K562 (cell line): Measurements from ENCODE around the gene B3GAT3. TPM values are rescaled to one million over a fixed set of nuclear protein-coding genes. Genes with fewer than 3 reads are reported as not detected.
A peak's percentile ranks its signal among the peaks of the same experiment; 100 is the strongest.

Source experiments
- E4F1 ChIP-seq: fragments of 250-450 bp; sonication (Bioruptor Pico); IDR thresholded peaks from 2 replicates; pipeline ENCODE4 v1.5.0; 2021; ENCODE audit warnings: mild to moderate bottlenecking, borderline replicate concordance
- EHMT2 ChIP-seq: fragments of 450-650 bp; IDR thresholded peaks from 2 replicates; pipeline ENCODE4 v1.6.1; 2018; ENCODE audit warnings: antibody characterized with exemption
- HEY1 ChIP-seq: fragments of 250-450 bp; sonication (Bioruptor Pico); IDR thresholded peaks from 2 replicates; pipeline ENCODE4 v1.5.0; 2020; ENCODE audit warnings: mild to moderate bottlenecking, moderate library complexity, borderline replicate concordance
- MECOM ChIP-seq: fragments of 250-450 bp; sonication (Bioruptor Pico); IDR thresholded peaks from 2 replicates; pipeline ENCODE4 v1.8.0; 2022; ENCODE audit warnings: inconsistent platforms
- MTA3 ChIP-seq: fragments of 450-650 bp; formaldehyde crosslinking; IDR thresholded peaks from 2 replicates; pipeline ENCODE4 v1.6.1; 2017; ENCODE audit warnings: mild to moderate bottlenecking, borderline replicate concordance
- PPARD ChIP-seq: fragments of 250-450 bp; sonication (Bioruptor Pico); IDR thresholded peaks from 2 replicates; pipeline ENCODE4 v1.8.0; 2022; ENCODE audit warnings: inconsistent platforms, mild to moderate bottlenecking, moderate library complexity
- REST ChIP-seq, 2 experiments: fragments of 450-650 bp; formaldehyde crosslinking in 1 of 2; IDR thresholded peaks; 2 replicates each; pipeline versions ENCODE4 v1.4.0 to v1.6.1; 2014 to 2020; ENCODE audit warnings: mild to moderate bottlenecking in 2 of 2, borderline replicate concordance in 1 of 2, low read depth in 1 of 2
- TAF1 ChIP-seq: IDR thresholded peaks from 2 replicates; pipeline ENCODE4 v1.6.1; 2011; ENCODE audit warnings: mild to moderate bottlenecking, low read length, moderate library complexity; ENCODE audit not compliant: insufficient read depth, control insufficient read depth, severe bottlenecking; ENCODE audit errors: extremely low read depth
- TBL1XR1 ChIP-seq, 2 experiments: IDR thresholded peaks; 2 replicates each; pipeline ENCODE4 v1.6.1; 2012; ENCODE audit warnings: improper control_type of control experiment in 2 of 2, low read length in 2 of 2, mild to moderate bottlenecking in 1 of 2
- TFAM ChIP-seq: fragments of 250-450 bp; sonication (Bioruptor Pico); conservative IDR thresholded peaks from 2 replicates; pipeline ENCODE4 v1.5.0; 2021; ENCODE audit warnings: mild to moderate bottlenecking, moderate library complexity
- ZBTB17 ChIP-seq: fragments of 450-650 bp; formaldehyde crosslinking; IDR thresholded peaks from 2 replicates; pipeline ENCODE4 v1.4.0; 2020; ENCODE audit warnings: mild to moderate bottlenecking
- ZNF146 ChIP-seq: IDR thresholded peaks from one replicate; pipeline ENCODE4 v1.6.1; 2018; ENCODE audit warnings: missing compliant biosample characterization; ENCODE audit not compliant: unreplicated experiment
- ZNF239 ChIP-seq: fragments of 250-450 bp; sonication (Bioruptor Pico); IDR thresholded peaks from 2 replicates; pipeline ENCODE4 v1.4.0; 2020; ENCODE audit warnings: mild to moderate bottlenecking
- ZNF316 ChIP-seq: fragments of 450-650 bp; IDR thresholded peaks from 2 replicates; pipeline ENCODE4 v1.6.1; 2016
- ZNF449 ChIP-seq: fragments of 250-450 bp; sonication (Bioruptor Pico); IDR thresholded peaks from 2 replicates; pipeline ENCODE4 v1.8.0; 2022; ENCODE audit warnings: moderate library complexity, mild to moderate bottlenecking, inconsistent platforms
- ZNF589 ChIP-seq: fragments of 200-800 bp; sonication (Bioruptor generic); IDR thresholded peaks from 2 replicates; pipeline ENCODE4 v1.6.1; 2016; ENCODE audit warnings: low read depth, missing genetic modification characterization, missing compliant biosample characterization
- polyA plus RNA-seq, 8 experiments: library from polyadenylated mRNA; depleted of rRNA in 4 of 8; stranded (reverse) in 5 of 8; unstranded in 3 of 8; fragments of >200 nt; fragmentation: Nextera tagmentation in 2 of 8; fragmentation: Illumina TruSeq in 1 of 8; extraction: Ambion mirVana in 2 of 8; extraction: Trizol in 1 of 8; gene quantifications; 2 replicates each; pipeline versions ENCODE4 v1.2.1 to v1.2.3, GENCODE V29; 2011 to 2014; ENCODE audit warnings: inconsistent platforms in 1 of 8, missing spikeins in 1 of 8
- total RNA-seq, 7 experiments: library from RNA; depleted of rRNA in 6 of 7; stranded (reverse); fragments of >200 nt in 6 of 7; fragmentation: Illumina TruSeq in 2 of 7; extraction: Trizol in 2 of 7; gene quantifications; 2 replicates each; pipeline versions ENCODE4 v1.2.1 to v1.2.3, GENCODE V29; 2011 to 2021; ENCODE audit warnings: low replicate concordance in 1 of 7

B3GAT3 gene
- total and polyA plus RNA-seq, 9 of the 15 experiments (the other 6 are each of a cell fraction or from before 2014, with no cell fraction given), result 0.30 to 64.0 (median 21.4) TPM

GRCh38 chr11:62601372-62602140 lies 20.2 kb downstream of the B3GAT3 start, which contains the start of gene MTA2 (continued):
- TF ChIP-seq ZNF239 (CRISPR knock-in tag), result no peak
- TF ChIP-seq TBL1XR1 (IDR thresholded peaks at IDR 0.05; ENCODE audit: low read length in 2 of 2), result no peak; a peak in 1 of 4 replicates
- TF ChIP-seq REST (IDR thresholded peaks at IDR 0.05; ENCODE audit: borderline replicate concordance), result no peak
- 0 out of 2 replicates have a peak, but pooled peaks have one; percentile 25 for TF ChIP-seq REST (CRISPR knock-in tag; IDR thresholded peaks at IDR 0.05; ENCODE audit: low read depth)
- no peak for TF ChIP-seq HEY1 (CRISPR knock-in tag)
- TF ChIP-seq ZNF449 (CRISPR knock-in tag), result no peak
- TF ChIP-seq MECOM (CRISPR knock-in tag), result no peak
- no peak for TF ChIP-seq PPARD (CRISPR knock-in tag)
- TF ChIP-seq MTA3, result no peak
- TF ChIP-seq TFAM (CRISPR knock-in tag), result no peak
- TF ChIP-seq ZNF316, result no peak
- no peak for TF ChIP-seq ZNF146 (CRISPR knock-in tag)
- TF ChIP-seq ZBTB17 (CRISPR knock-in tag), result no peak
- no peak for TF ChIP-seq EHMT2
- no peak for TF ChIP-seq ZNF589 (CRISPR knock-in tag)
- no peak for TF ChIP-seq E4F1 (CRISPR knock-in tag)
- peak; percentile 52 for TF ChIP-seq TAF1
